H9 (cell line): ENCODE results near the gene AGTRAP. TPM values are rescaled to one million over a fixed set of nuclear protein-coding genes. Genes with fewer than 3 reads are reported as not detected.

Source experiments
- DNase-seq: peaks from one replicate; pipeline ENCODE4 v3.0.0-alpha.2; 2017
- H2AFZ ChIP-seq: one replicate; pipeline ENCODE4 v1.6.1; 2013; ENCODE audit warnings: mild to moderate bottlenecking, low read length, control low read depth, moderate library complexity
- H2AK5ac ChIP-seq: 2 replicates; pipeline ENCODE4 v1.6.1; 2013; ENCODE audit warnings: low read length, control low read depth, mixed read lengths; ENCODE audit not compliant: insufficient read length
- H2BK120ac ChIP-seq: one replicate; pipeline ENCODE4 v1.6.1; 2013; ENCODE audit warnings: low read depth, mild to moderate bottlenecking, low read length, control low read depth, inconsistent platforms; ENCODE audit not compliant: poor library complexity, severe bottlenecking
- H2BK12ac ChIP-seq: 2 replicates; pipeline ENCODE4 v1.6.1; 2013; ENCODE audit warnings: low read length, control low read depth, mixed read lengths, low read depth; ENCODE audit not compliant: insufficient read length
- H2BK15ac ChIP-seq: 2 replicates; pipeline ENCODE4 v1.6.1; 2013; ENCODE audit warnings: low read depth, low read length, control low read depth
- H2BK20ac ChIP-seq: one replicate; pipeline ENCODE4 v1.6.1; 2013; ENCODE audit warnings: low read depth, mild to moderate bottlenecking, low read length, control low read depth, inconsistent platforms; ENCODE audit not compliant: poor library complexity, severe bottlenecking
- H2BK5ac ChIP-seq: 2 replicates; pipeline ENCODE4 v1.6.1; 2013; ENCODE audit warnings: low read length, control low read depth, mixed read lengths; ENCODE audit not compliant: insufficient read length
- H3K14ac ChIP-seq: 2 replicates; pipeline ENCODE4 v1.6.1; 2013; ENCODE audit warnings: low read length, control low read depth; ENCODE audit not compliant: insufficient read depth
- H3K18ac ChIP-seq: 2 replicates; pipeline ENCODE4 v1.6.1; 2013; ENCODE audit warnings: low read depth, mild to moderate bottlenecking, mixed read lengths, low read length, control low read depth; ENCODE audit not compliant: insufficient read length
- H3K23ac ChIP-seq: 2 replicates; pipeline ENCODE4 v1.6.1; 2013; ENCODE audit warnings: low read length, control low read depth, mixed read lengths, low read depth; ENCODE audit not compliant: insufficient read length
- H3K23me2 ChIP-seq: 2 replicates; pipeline ENCODE4 v1.6.1; 2013; ENCODE audit warnings: low read depth, mild to moderate bottlenecking, mixed read lengths, low read length, control low read depth; ENCODE audit not compliant: insufficient read length, poor library complexity, severe bottlenecking
- H3K27ac ChIP-seq: 2 replicates; pipeline ENCODE4 v1.5.1; 2013; ENCODE audit warnings: low read length, control low read depth, mixed read lengths, low read depth; ENCODE audit not compliant: insufficient read length
- H3K27me3 ChIP-seq: 2 replicates; pipeline ENCODE4 v1.6.1; 2013; ENCODE audit warnings: low read length, control low read depth, inconsistent platforms; ENCODE audit not compliant: insufficient read depth
- H3K4ac ChIP-seq: 2 replicates; pipeline ENCODE4 v1.6.1; 2013; ENCODE audit warnings: low read depth, mild to moderate bottlenecking, control low read depth, inconsistent platforms, low read length, moderate library complexity
- H3K4me1 ChIP-seq: 2 replicates; pipeline ENCODE4 v1.6.1; 2013; ENCODE audit warnings: low read length, control low read depth, inconsistent platforms; ENCODE audit not compliant: insufficient read depth
- H3K4me2 ChIP-seq: 2 replicates; pipeline ENCODE4 v1.6.1; 2013; ENCODE audit warnings: low read length, control low read depth, mixed read lengths; ENCODE audit not compliant: insufficient read length, insufficient read depth
- H3K56ac ChIP-seq: 2 replicates; pipeline ENCODE4 v1.6.1; 2013; ENCODE audit warnings: low read depth, mild to moderate bottlenecking, mixed read lengths, low read length, control low read depth; ENCODE audit not compliant: insufficient read length
- H3K79me1 ChIP-seq: 2 replicates; pipeline ENCODE4 v1.6.1; 2013; ENCODE audit warnings: low read depth, mild to moderate bottlenecking, moderate library complexity, low read length, control low read depth, inconsistent platforms; ENCODE audit not compliant: insufficient read depth, poor library complexity, severe bottlenecking
- H3K79me2 ChIP-seq: 2 replicates; pipeline ENCODE4 v1.6.1; 2013; ENCODE audit warnings: low read length, control low read depth, inconsistent platforms; ENCODE audit not compliant: insufficient read depth
- H3K9ac ChIP-seq: 2 replicates; pipeline ENCODE4 v1.6.1; 2013; ENCODE audit warnings: low read length, control low read depth, mixed read lengths; ENCODE audit not compliant: insufficient read length; ENCODE audit errors: extremely low read depth
- H3K9me3 ChIP-seq: one replicate; pipeline ENCODE4 v1.6.1; 2013; ENCODE audit warnings: low read depth, low read length, inconsistent platforms; ENCODE audit not compliant: control insufficient read depth
- H3T11ph ChIP-seq: one replicate; pipeline ENCODE4 v1.6.1; 2013; ENCODE audit warnings: mild to moderate bottlenecking, low read length, control low read depth, inconsistent platforms
- H4K20me1 ChIP-seq: one replicate; pipeline ENCODE4 v1.6.1; 2013; ENCODE audit not compliant: control insufficient read depth, insufficient read length, insufficient read depth
- H4K5ac ChIP-seq: 2 replicates; pipeline ENCODE4 v1.6.1; 2013; ENCODE audit warnings: low read depth, mild to moderate bottlenecking, mixed read lengths, low read length, control low read depth; ENCODE audit not compliant: insufficient read length
- H4K8ac ChIP-seq: replicated peaks from 2 replicates; pipeline ENCODE4 v1.6.1; 2013; ENCODE audit warnings: low read length, control low read depth, mixed read lengths, low read depth; ENCODE audit not compliant: insufficient read length
- H4K91ac ChIP-seq: 2 replicates; pipeline ENCODE4 v1.6.1; 2013; ENCODE audit warnings: low read depth, mild to moderate bottlenecking, moderate library complexity, mixed read lengths, low read length, control low read depth; ENCODE audit not compliant: insufficient read length
- H3K27ac Mint-ChIP-seq, 3 experiments: 2 replicates in 2 of 3; 3 replicates in 1 of 3; pipeline ENCODE4 v1.8.0; 2020 to 2021; ENCODE audit warnings: mixed read lengths in 3 of 3, mild to moderate bottlenecking in 1 of 3, moderate library complexity in 1 of 3
- H3K27me3 Mint-ChIP-seq: 2 replicates; pipeline ENCODE4 v1.8.0; 2021; ENCODE audit warnings: low read depth, mild to moderate bottlenecking, moderate library complexity, mixed read lengths
- H3K36me3 Mint-ChIP-seq, 3 experiments: 2 replicates in 2 of 3; 3 replicates in 1 of 3; pipeline ENCODE4 v1.8.0; 2020 to 2021; ENCODE audit warnings: low read depth in 3 of 3, mixed read lengths in 3 of 3; ENCODE audit not compliant: insufficient read depth in 1 of 3
- H3K4me1 Mint-ChIP-seq, 2 experiments: 2 replicates each; pipeline ENCODE4 v1.8.0; 2020; ENCODE audit warnings: mixed read lengths in 2 of 2
- H3K4me3 Mint-ChIP-seq, 2 experiments: 2 replicates in 1 of 2; 3 replicates in 1 of 2; pipeline ENCODE4 v1.8.0; 2020 to 2021; ENCODE audit warnings: mild to moderate bottlenecking in 2 of 2, mixed read lengths in 2 of 2, moderate library complexity in 1 of 2
- H3K9me3 Mint-ChIP-seq, 2 experiments: 2 replicates in 1 of 2; 3 replicates in 1 of 2; pipeline ENCODE4 v1.8.0; 2020; ENCODE audit warnings: mild to moderate bottlenecking in 2 of 2, mixed read lengths in 2 of 2, moderate library complexity in 1 of 2
- WGBS: extraction: QIAGEN DNeasy Blood & Tissue Kit; methylation state at CpG from one replicate; pipeline ENCODE4 v1.1.7; 2013; ENCODE audit warnings: missing lambda C conversion rate, low lambda C conversion rate, mixed read lengths; ENCODE audit not compliant: insufficient read length; ENCODE audit errors: extremely low coverage; 5-methylcytosine and 5-hydroxymethylcytosine counted together
- total RNA-seq: library from RNA; stranded (reverse); gene quantifications from 2 replicates; pipeline ENCODE4 v1.2.1, GENCODE V29; 2021
- TF ChIP-seq, protein P1 (sequence below): fragments of 200-600 bp; sonication (generic); conservative IDR thresholded peaks from 3 replicates; pipeline ENCODE4 v1.8.0; 2021; ENCODE audit warnings: antibody characterized with exemption, mild to moderate bottlenecking

The AGTRAP gene
- total RNA-seq, 1 experiment from 2014 or later: 60.9 TPM

DNA sequence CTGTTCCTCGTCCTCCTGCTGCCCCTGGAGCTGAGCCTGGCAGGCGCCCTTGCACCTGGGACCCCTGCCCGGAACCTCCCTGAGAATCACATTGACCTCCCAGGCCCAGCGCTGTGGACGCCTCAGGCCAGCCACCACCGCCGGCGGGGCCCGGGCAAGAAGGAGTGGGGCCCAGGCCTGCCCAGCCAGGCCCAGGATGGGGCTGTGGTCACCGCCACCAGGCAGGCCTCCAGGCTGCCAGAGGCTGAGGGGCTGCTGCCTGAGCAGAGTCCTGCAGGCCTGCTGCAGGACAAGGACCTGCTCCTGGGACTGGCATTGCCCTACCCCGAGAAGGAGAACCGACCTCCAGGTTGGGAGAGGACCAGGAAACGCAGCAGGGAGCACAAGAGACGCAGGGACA is 29.6 kb upstream of the AGTRAP start:
- no peak overlapping the region for H2AFZ ChIP-seq
- H3K36me3 Mint-ChIP-seq: peaks cover 9 to 21% (median 10%) of the 10 kb centered on the region in 3 experiments
- H3K27ac Mint-ChIP-seq: peak overlapping the region in 1 of 3 experiments; percentile 82; a peak in 1 of 7 replicates
- H3K4me2 ChIP-seq: no peak overlapping the region
- no peak overlapping the region for H4K91ac ChIP-seq
- H3K4ac ChIP-seq: no peak overlapping the region
- H3K27me3 ChIP-seq: no peaks in the 10 kb centered on the region
- peaks cover 4% of the 10 kb centered on the region; the same call in 1 of the 2 replicates for H3K4me1 ChIP-seq
- H3K56ac ChIP-seq: no peak overlapping the region
- peaks cover 4% of the 10 kb centered on the region for H4K20me1 ChIP-seq
- TF ChIP-seq, protein P1, sequence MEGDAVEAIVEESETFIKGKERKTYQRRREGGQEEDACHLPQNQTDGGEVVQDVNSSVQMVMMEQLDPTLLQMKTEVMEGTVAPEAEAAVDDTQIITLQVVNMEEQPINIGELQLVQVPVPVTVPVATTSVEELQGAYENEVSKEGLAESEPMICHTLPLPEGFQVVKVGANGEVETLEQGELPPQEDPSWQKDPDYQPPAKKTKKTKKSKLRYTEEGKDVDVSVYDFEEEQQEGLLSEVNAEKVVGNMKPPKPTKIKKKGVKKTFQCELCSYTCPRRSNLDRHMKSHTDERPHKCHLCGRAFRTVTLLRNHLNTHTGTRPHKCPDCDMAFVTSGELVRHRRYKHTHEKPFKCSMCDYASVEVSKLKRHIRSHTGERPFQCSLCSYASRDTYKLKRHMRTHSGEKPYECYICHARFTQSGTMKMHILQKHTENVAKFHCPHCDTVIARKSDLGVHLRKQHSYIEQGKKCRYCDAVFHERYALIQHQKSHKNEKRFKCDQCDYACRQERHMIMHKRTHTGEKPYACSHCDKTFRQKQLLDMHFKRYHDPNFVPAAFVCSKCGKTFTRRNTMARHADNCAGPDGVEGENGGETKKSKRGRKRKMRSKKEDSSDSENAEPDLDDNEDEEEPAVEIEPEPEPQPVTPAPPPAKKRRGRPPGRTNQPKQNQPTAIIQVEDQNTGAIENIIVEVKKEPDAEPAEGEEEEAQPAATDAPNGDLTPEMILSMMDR: no peak
- H2BK120ac ChIP-seq: no peak overlapping the region
- H3K9me3 Mint-ChIP-seq: no peaks in the 10 kb centered on the region
- no peak overlapping the region for H2BK5ac ChIP-seq
- no peak overlapping the region for H3K27ac ChIP-seq
- DNase-seq: peak; percentile 22
- H2BK20ac ChIP-seq: no peak overlapping the region
- H3K23ac ChIP-seq: no peak overlapping the region
- no peaks in the 10 kb centered on the region for H3K9me3 ChIP-seq
- H3K23me2 ChIP-seq: no peaks in the 10 kb centered on the region
- no peak overlapping the region for H3K9ac ChIP-seq
- no peak overlapping the region for H2BK15ac ChIP-seq
- no peaks in the 10 kb centered on the region for H3K27me3 Mint-ChIP-seq
- H3K4me1 Mint-ChIP-seq: peaks cover 46 to 53% of the 10 kb centered on the region in 2 experiments
- H2BK12ac ChIP-seq: no peak overlapping the region
- no peaks in the 10 kb centered on the region; the same call in 1 of the 2 replicates for H3K79me2 ChIP-seq
- no peak overlapping the region for H2AK5ac ChIP-seq
- H3K18ac ChIP-seq: no peak overlapping the region
- no peaks in the 10 kb centered on the region for H3K79me1 ChIP-seq
- no peak overlapping the region for H3T11ph ChIP-seq
- H3K14ac ChIP-seq: no peak overlapping the region
- no peak overlapping the region for H4K8ac ChIP-seq
- no peak overlapping the region for H3K4me3 Mint-ChIP-seq
- no peak overlapping the region for H4K5ac ChIP-seq
- WGBS: no CpG with 5 or more reads among the region's 14 CpGs
